AG04449 (cell line): ENCODE data around the gene EVL.

ENCODE experiments used
- CTCF ChIA-PET: fragments of 350-600 bp; formaldehyde crosslinking; extraction: SDS; loops from one replicate; lab custom pipeline; 2021; ENCODE audit warnings: antibody characterized with exemption; lab: Yijun Ruan, JAX
- POLR2A ChIA-PET: fragments of 400-600, 350-600 bp; formaldehyde crosslinking; extraction: SDS; loops from one replicate; lab custom pipeline; 2020; ENCODE audit warnings: antibody characterized with exemption, inconsistent platforms; lab: Yijun Ruan, JAX
- DNase-seq: peaks from one replicate; pipeline ENCODE4 v3.0.0-alpha.2; 2010; ENCODE audit warnings: low read depth, low spot score
- H3K4me3 ChIP-seq: 2 replicates; pipeline ENCODE4 v1.5.1; 2011; ENCODE audit warnings: low read depth, mild to moderate bottlenecking, control low read depth, low read length
- TF ChIP-seq, protein P1 (sequence below): IDR thresholded peaks from one replicate; pipeline ENCODE4 v1.5.1; 2011; ENCODE audit warnings: mild to moderate bottlenecking, moderate library complexity, low read length, control low read depth, inconsistent platforms; ENCODE audit not compliant: insufficient read depth; ENCODE audit errors: missing control alignments

The EVL gene

GRCh38 chr14:100135784-100136183 lies 70.6 kb downstream of the EVL start:
- H3K4me3 ChIP-seq = no peak overlapping the region
- DNase-seq = no peak
- ChIA-PET CTCF (no interaction called here), POLR2A (no interaction called here)
- TF ChIP-seq, protein P1, sequence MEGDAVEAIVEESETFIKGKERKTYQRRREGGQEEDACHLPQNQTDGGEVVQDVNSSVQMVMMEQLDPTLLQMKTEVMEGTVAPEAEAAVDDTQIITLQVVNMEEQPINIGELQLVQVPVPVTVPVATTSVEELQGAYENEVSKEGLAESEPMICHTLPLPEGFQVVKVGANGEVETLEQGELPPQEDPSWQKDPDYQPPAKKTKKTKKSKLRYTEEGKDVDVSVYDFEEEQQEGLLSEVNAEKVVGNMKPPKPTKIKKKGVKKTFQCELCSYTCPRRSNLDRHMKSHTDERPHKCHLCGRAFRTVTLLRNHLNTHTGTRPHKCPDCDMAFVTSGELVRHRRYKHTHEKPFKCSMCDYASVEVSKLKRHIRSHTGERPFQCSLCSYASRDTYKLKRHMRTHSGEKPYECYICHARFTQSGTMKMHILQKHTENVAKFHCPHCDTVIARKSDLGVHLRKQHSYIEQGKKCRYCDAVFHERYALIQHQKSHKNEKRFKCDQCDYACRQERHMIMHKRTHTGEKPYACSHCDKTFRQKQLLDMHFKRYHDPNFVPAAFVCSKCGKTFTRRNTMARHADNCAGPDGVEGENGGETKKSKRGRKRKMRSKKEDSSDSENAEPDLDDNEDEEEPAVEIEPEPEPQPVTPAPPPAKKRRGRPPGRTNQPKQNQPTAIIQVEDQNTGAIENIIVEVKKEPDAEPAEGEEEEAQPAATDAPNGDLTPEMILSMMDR = no peak

DNA sequence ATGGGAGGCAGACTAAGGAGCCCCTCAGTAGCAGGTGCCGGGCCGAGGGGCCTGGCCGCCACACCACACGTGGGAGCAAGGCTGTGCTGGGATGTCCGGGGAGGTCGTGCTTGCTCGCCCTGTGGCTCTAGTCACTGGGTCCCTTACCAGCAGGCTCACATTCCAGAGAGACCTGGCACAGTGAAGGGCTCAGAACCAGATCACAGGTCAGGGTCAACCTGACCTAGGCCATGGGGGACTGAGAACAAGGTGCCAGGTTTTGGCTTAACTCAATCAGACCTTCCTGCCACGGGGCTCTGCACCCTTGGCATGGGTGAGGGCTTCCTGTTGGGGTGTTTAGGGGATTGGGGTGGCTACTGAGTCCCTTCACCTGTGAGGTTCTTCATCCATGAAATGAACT lies 72.0 kb downstream of the EVL start:
- ChIA-PET POLR2A (no interaction called here), CTCF (no interaction called here)

GRCh38 chr14:100138082-100138787 lies 73.0 kb downstream of the EVL start:
- TF ChIP-seq, protein P1 = no peak
- DNase-seq = no peak
- ChIA-PET CTCF (interaction anchor here (1.0 to 1.3 kb wide), 2 partner anchors 155 to 157 kb away, joined by 3 read pairs; no protein-coding TSS in a partner anchor), POLR2A (no interaction called here)
- no peak overlapping the region for H3K4me3 ChIP-seq

More for the DNA sequence above, 72.0 kb downstream of the EVL start:
- TF ChIP-seq, protein P1 = no peak
- no peak for DNase-seq
- H3K4me3 ChIP-seq = no peak overlapping the region

DNA sequence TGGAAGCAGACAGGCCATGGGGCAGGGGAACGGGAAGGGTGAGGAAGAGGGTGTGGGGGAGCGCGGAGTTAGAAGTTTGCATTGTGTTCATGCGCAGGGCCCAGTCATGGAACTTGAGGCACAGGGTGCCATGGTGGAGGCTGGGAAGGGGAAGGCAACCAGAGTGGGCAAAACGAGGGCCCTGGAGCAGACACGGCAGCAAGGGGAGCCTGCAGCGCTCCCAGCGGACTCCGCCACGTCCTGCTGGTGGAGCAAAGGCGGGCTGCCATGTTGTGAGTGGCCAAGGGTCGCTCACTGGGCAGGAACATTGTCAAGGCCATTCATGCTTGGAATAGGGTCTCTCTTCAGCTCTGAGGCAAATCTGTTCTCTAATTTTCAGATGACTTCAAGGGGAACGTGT lies 73.7 kb downstream of the EVL start:
- no peak for DNase-seq
- ChIA-PET POLR2A (no interaction called here), CTCF (interaction anchor here (1.0 to 1.3 kb wide), 2 partner anchors 156 to 157 kb away, joined by 3 read pairs; no protein-coding TSS in a partner anchor)
- TF ChIP-seq, protein P1 = no peak
- no peak overlapping the region for H3K4me3 ChIP-seq

DNA sequence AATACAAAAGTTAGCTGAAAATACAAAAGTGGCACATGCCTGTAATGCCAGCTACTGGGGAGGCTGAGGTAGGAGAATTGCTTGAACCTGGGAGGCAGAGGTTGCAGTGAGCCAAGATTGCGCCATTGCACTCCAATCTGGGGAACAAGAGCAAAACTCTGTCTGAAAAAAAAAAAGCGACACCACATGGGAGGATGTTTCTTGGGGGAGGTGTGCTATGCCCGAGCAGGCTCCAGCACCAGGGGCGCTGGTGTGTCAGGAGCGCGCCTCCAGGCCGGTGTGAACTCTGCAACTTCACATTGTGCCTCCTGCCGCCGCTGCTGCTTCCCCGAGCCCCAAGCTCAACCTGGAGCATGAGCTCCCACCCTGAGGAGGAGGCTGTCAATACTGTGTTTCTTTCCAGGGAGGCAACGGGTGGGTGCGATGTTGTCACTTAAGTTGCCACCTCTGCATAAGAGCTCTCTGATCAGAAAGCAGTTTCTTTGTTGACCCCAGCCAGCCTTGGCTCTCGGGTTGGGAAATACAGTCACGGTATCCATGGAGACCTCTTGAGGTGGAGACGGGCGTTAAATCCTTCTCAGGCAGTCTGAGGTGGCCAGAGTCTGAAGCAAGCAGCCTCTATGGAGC lies 75.3 kb downstream of the EVL start:
- ChIA-PET CTCF (interaction anchor here (0.8 to 1.4 kb wide), 2 partner anchors 17 to 32 kb away, joined by 3 to 5 read pairs; no protein-coding TSS in a partner anchor), POLR2A (no interaction called here)
- no peak overlapping the region for H3K4me3 ChIP-seq
- TF ChIP-seq, protein P1 = peak; percentile 49
- DNase-seq = no peak

- ChIA-PET CTCF (interaction anchor here (1.0 to 1.4 kb wide), 2 partner anchors 10 to 33 kb away, joined by 3 to 5 read pairs; no protein-coding TSS in a partner anchor), POLR2A (no interaction called here)
- no peak for DNase-seq
- H3K4me3 ChIP-seq = no peak overlapping the region
- TF ChIP-seq, protein P1 = no peak
Measured at GRCh38 chr14:100141098-100141497, 75.9 kb downstream of the EVL start.
